ENCODE data around the gene RBM45.

DNA sequence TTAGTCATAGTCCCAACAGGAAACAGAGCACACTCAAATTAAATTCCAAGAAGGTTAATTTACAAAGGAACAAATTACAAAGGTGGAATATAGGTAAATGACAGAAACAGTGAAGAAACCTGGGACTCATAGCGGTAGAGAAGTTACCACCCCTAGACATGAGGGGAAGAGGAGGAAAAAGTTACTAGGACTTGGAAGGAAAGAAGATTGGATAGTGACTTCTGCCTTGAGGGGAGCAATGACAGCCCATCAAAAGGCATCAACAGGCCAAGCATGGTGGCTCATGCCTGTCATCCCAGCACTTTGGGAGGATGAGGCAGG is 37.3 kb upstream of the RBM45 start:
- TF ChIP-seq, protein P1, sequence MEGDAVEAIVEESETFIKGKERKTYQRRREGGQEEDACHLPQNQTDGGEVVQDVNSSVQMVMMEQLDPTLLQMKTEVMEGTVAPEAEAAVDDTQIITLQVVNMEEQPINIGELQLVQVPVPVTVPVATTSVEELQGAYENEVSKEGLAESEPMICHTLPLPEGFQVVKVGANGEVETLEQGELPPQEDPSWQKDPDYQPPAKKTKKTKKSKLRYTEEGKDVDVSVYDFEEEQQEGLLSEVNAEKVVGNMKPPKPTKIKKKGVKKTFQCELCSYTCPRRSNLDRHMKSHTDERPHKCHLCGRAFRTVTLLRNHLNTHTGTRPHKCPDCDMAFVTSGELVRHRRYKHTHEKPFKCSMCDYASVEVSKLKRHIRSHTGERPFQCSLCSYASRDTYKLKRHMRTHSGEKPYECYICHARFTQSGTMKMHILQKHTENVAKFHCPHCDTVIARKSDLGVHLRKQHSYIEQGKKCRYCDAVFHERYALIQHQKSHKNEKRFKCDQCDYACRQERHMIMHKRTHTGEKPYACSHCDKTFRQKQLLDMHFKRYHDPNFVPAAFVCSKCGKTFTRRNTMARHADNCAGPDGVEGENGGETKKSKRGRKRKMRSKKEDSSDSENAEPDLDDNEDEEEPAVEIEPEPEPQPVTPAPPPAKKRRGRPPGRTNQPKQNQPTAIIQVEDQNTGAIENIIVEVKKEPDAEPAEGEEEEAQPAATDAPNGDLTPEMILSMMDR (optimal IDR thresholded peaks at IDR 0.05 in 1 of 3, IDR thresholded peaks at IDR 0.05 in 1 of 3, conservative IDR thresholded peaks at IDR 0.05 in 1 of 3; ENCODE audit: extremely low read depth in 1 of 3, insufficient read depth in 2 of 3, low read length in 3 of 3), result no peak
- TF ChIP-seq EZH2 (IDR thresholded peaks at IDR 0.05; ENCODE audit: low read length), result no peak
